ENCODE results near the gene MTO1. TPM values are rescaled to one million over a fixed set of nuclear protein-coding genes. Genes with fewer than 3 reads are reported as not detected.
"Not testable (repeated sequence)": the region's sequence is repeated elsewhere in the genome, so short reads cannot be mapped to it uniquely, and the experiment has no call there.

MTO1 gene
- total RNA-seq, 2 experiments from 2014 or later, result 48.9 to 51.2 TPM

GRCh38 chr6:73534628-73535027 lies 73.1 kb downstream of the MTO1 start:
- peaks cover 3% of the 10 kb centered on the region for H3K36me3 Mint-ChIP-seq
- H3K27ac Mint-ChIP-seq, result no peak overlapping the region
- H3K27me3 Mint-ChIP-seq, result no peaks in the 10 kb centered on the region
- no peaks in the 10 kb centered on the region for H3K4me1 Mint-ChIP-seq
- no peak for DNase-seq
- no peak overlapping the region for H3K4me3 Mint-ChIP-seq
- H3K9me3 Mint-ChIP-seq, result no peaks in the 10 kb centered on the region

DNA sequence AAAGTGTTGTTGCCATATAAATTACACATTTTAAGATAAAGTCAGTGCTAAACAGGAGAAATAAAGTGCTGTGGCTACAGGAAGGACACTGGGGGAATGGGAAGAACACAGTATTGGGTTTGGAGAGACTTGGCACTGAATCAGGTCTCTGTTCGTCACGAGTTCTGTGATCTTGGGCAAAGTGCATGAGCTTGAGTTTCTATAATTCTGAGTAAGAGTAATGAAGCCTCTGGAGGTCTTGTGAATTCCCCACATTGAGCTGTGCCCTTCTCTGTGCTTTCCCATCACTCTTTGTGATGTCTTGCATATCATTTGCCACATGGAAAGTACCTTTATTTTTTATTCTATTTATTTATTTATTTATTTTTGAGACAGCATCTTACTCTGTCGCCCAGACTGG lies 76.1 kb downstream of the MTO1 start:
- DNase-seq, result no peak
- H3K4me1 Mint-ChIP-seq, result no peaks in the 10 kb centered on the region
- H3K9me3 Mint-ChIP-seq, result no peaks in the 10 kb centered on the region
- no peak overlapping the region for H3K4me3 Mint-ChIP-seq
- H3K27ac Mint-ChIP-seq, result no peak overlapping the region
- H3K36me3 Mint-ChIP-seq, result peaks cover 3% of the 10 kb centered on the region
- no peaks in the 10 kb centered on the region for H3K27me3 Mint-ChIP-seq

DNA sequence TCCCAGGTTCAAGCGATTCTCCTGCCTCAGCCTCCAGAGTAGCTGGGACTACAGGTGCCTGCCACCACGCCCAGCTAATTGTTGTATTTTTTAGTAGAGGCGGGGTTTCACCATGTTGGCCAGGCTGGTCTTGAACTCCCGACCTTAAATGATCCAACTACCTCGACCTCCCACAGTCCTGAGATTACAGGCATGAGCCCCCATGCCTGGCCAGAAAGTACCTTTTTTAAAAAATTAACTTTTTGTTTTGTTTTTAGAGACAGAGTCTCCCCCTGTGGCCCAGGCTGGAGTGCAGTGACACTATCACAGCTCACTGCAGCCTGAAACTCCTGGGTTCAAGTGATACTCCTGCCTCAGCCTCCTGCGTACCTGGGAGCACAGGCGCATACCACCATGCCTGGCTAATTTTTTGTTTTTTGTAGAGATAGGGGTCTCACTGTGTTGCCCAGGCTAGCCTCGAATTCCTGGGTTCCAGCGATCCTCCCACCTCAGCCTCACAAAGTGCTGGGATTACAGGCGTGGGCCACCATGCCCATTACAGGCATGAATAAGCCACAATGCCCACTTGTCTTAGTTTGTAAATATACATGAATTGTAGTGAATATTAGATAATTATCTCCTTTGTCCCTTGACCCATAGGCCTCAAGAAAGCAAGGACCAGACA lies 76.7 kb downstream of the MTO1 start:
- Mint-ChIP-seq H3K4me1 (no peaks in the 10 kb centered on the region), H3K4me3 (no peak overlapping the region), H3K27me3 (no peaks in the 10 kb centered on the region), H3K27ac (no peak overlapping the region), H3K36me3 (no peaks in the 10 kb centered on the region), H3K9me3 (no peaks in the 10 kb centered on the region)
- DNase-seq, result no peak

GRCh38 chr6:73542481-73542880 lies 80.9 kb downstream of the MTO1 start:
- DNase-seq, H3K4me3 Mint-ChIP-seq, H3K4me1 Mint-ChIP-seq, H3K27me3 Mint-ChIP-seq, H3K36me3 Mint-ChIP-seq, H3K27ac Mint-ChIP-seq, H3K9me3 Mint-ChIP-seq: not testable (repeated sequence)

- H3K4me1 Mint-ChIP-seq, result no peaks in the 10 kb centered on the region
- no peaks in the 10 kb centered on the region for H3K36me3 Mint-ChIP-seq
- H3K4me3 Mint-ChIP-seq, result no peak overlapping the region
Measured at GRCh38 chr6:73542891-73543290, 81.4 kb downstream of the MTO1 start.

GRCh38 chr6:73547036-73547435 lies 85.5 kb downstream of the MTO1 start:
- H3K27ac Mint-ChIP-seq, result no peak overlapping the region
- H3K4me3 Mint-ChIP-seq, result no peak overlapping the region
- no peaks in the 10 kb centered on the region for H3K9me3 Mint-ChIP-seq
- H3K27me3 Mint-ChIP-seq, result peaks cover 3% of the 10 kb centered on the region
- H3K36me3 Mint-ChIP-seq, result no peaks in the 10 kb centered on the region
- no peaks in the 10 kb centered on the region for H3K4me1 Mint-ChIP-seq
- DNase-seq, result no peak

More at GRCh38 chr6:73542891-73543290, 81.4 kb downstream of the MTO1 start:
- H3K9me3 Mint-ChIP-seq, result no peaks in the 10 kb centered on the region
- no peak for DNase-seq
- peaks cover 3% of the 10 kb centered on the region for H3K27me3 Mint-ChIP-seq
- no peak overlapping the region for H3K27ac Mint-ChIP-seq

GRCh38 chr6:73548458-73549446 lies 87.2 kb downstream of the MTO1 start:
- H3K27me3 Mint-ChIP-seq, result peaks cover 3% of the 10 kb centered on the region
- H3K36me3 Mint-ChIP-seq, result no peaks in the 10 kb centered on the region
- no peaks in the 10 kb centered on the region for H3K9me3 Mint-ChIP-seq
- no peak for DNase-seq
- H3K27ac Mint-ChIP-seq, result no peak overlapping the region
- H3K4me3 Mint-ChIP-seq, result no peak overlapping the region
- H3K4me1 Mint-ChIP-seq, result no peaks in the 10 kb centered on the region

DNA sequence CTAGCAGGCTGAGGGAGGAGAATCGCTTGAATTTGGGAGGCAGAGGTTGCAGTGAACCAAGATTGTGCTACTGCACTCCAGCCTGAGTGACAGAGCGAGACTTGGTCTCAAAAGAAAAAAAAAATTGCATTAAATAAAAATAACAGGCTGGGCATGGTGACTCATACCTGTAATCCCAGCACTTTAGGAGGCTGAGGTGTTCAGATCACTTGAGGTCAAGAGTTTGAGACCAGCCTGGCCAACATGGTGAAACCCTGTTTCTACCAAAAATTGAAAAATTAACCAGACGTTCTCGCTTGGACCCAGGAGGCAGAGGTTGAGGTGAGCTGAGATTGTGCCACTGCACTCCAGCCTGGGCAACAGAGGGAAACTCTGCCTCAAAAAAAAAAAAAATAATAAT lies 89.6 kb downstream of the MTO1 start:
- H3K27ac Mint-ChIP-seq, H3K4me1 Mint-ChIP-seq, DNase-seq, H3K36me3 Mint-ChIP-seq, H3K9me3 Mint-ChIP-seq, H3K4me3 Mint-ChIP-seq, H3K27me3 Mint-ChIP-seq: not testable (repeated sequence)

- H3K4me1 Mint-ChIP-seq, result peaks cover 17% of the 10 kb centered on the region
- DNase-seq, H3K36me3 Mint-ChIP-seq, H3K27ac Mint-ChIP-seq, H3K27me3 Mint-ChIP-seq, H3K4me3 Mint-ChIP-seq, H3K9me3 Mint-ChIP-seq: not testable (repeated sequence)
Measured at GRCh38 chr6:73555380-73555949, 93.9 kb downstream of the MTO1 start.

GRCh38 chr6:73556836-73557235 lies 95.3 kb downstream of the MTO1 start:
- peaks cover 23% of the 10 kb centered on the region for H3K4me1 Mint-ChIP-seq
- H3K4me3 Mint-ChIP-seq, result no peak overlapping the region
- H3K36me3 Mint-ChIP-seq, result no peaks in the 10 kb centered on the region
- H3K27ac Mint-ChIP-seq, result no peak overlapping the region
- H3K9me3 Mint-ChIP-seq, result no peaks in the 10 kb centered on the region
- DNase-seq, result no peak
- H3K27me3 Mint-ChIP-seq, result no peaks in the 10 kb centered on the region

Other genes with a start within 250 kb of the MTO1 start
- gene KHDC1L, start 236.2 kb upstream of the MTO1 start, total RNA-seq, result not detected
- gene KHDC1, start 198.5 kb upstream of the MTO1 start, total RNA-seq, result 1 to 10 TPM; 3.3 to 3.5 TPM
- gene DPPA5, start 107.5 kb upstream of the MTO1 start, total RNA-seq, result not detected
- gene KHDC3L, start 99.1 kb upstream of the MTO1 start, total RNA-seq, result not detected
- not detected for gene OOEP, start 91.8 kb upstream of the MTO1 start, total RNA-seq
- gene DDX43, start 66.9 kb upstream of the MTO1 start, total RNA-seq, result under 1 TPM; 0.39 to 0.44 TPM
- gene CGAS, start 9.4 kb upstream of the MTO1 start, total RNA-seq, result 10 to 100 TPM; 27.9 to 29.5 TPM
- over 10,000 TPM in 1 of 2 experiments, 1,000 to 10,000 TPM in 1; 9,928 to 10,412 TPM for gene EEF1A1, start 59.3 kb downstream of the MTO1 start, total RNA-seq
- 1 to 10 TPM; 3.1 to 4.1 TPM for gene SLC17A5, start 192.3 kb downstream of the MTO1 start, total RNA-seq
- 10 to 100 TPM; 12.2 to 12.4 TPM for gene CD109, start 234.5 kb downstream of the MTO1 start, total RNA-seq